LoVo (cell line): ENCODE data around the gene PON3.
A peak's percentile ranks its signal among the peaks of the same experiment; 100 is the strongest.

Source experiments
- DNase-seq: peaks from one replicate; pipeline ENCODE4 v3.0.0-alpha.2; 2016; ENCODE audit warnings: low spot score

Gene PON3

GRCh38 chr7:95396136-95397032 is at the start of gene PON3:
Gene PON3 (minus strand): TSS chr7:95396375. CDS start chr7:95396350, 25 bp downstream.
- DNase-seq, result peak; percentile 80

GRCh38 chr7:95444796-95445195 is 48.6 kb upstream of the PON3 start:
- DNase-seq, result no peak

- peak; percentile 59 for DNase-seq
These were observed 45.1 kb upstream of the PON3 start for GRCh38 chr7:95441042-95441823.

GRCh38 chr7:95440394-95441038 is 44.3 kb upstream of the PON3 start:
- no peak for DNase-seq

- DNase-seq, result no peak
These were observed 40.2 kb upstream of the PON3 start for GRCh38 chr7:95436407-95436806.

GRCh38 chr7:95435422-95435780 is 39.2 kb upstream of the PON3 start:
- DNase-seq, result no peak

- DNase-seq, result peak; percentile 92
These were observed 38.6 kb upstream of the PON3 start, which contains the start of gene PON2 for GRCh38 chr7:95434557-95435421. Gene PON2 (minus strand): TSS chr7:95435028. CDS start chr7:95434951, 77 bp downstream.

GRCh38 chr7:95433952-95434556 is 37.9 kb upstream of the PON3 start:
- no peak for DNase-seq

GRCh38 chr7:95433129-95433528 is 37.0 kb upstream of the PON3 start:
- DNase-seq, result no peak

- DNase-seq, result no peak
These were observed 36.4 kb upstream of the PON3 start for GRCh38 chr7:95432606-95433005.

GRCh38 chr7:95430864-95431263 is 34.7 kb upstream of the PON3 start:
- DNase-seq, result peak; percentile 82

GRCh38 chr7:95429241-95429990 is 33.2 kb upstream of the PON3 start:
- DNase-seq, result no peak

GRCh38 chr7:95427914-95428516 is 31.8 kb upstream of the PON3 start:
- no peak for DNase-seq

GRCh38 chr7:95427166-95427565 is 31.0 kb upstream of the PON3 start:
- DNase-seq, result no peak

- no peak for DNase-seq
These were observed 29.5 kb upstream of the PON3 start for GRCh38 chr7:95425694-95426093.

- no peak for DNase-seq
These were observed 28.5 kb upstream of the PON3 start for GRCh38 chr7:95424716-95425115.

- DNase-seq, result no peak
These were observed 25.8 kb upstream of the PON3 start for GRCh38 chr7:95421847-95422444.

- DNase-seq, result no peak
These were observed 25.0 kb upstream of the PON3 start for GRCh38 chr7:95421000-95421846.

GRCh38 chr7:95412075-95412474 is 15.9 kb upstream of the PON3 start:
- no peak for DNase-seq
